ENCODE measurements around the gene HIP1.

GRCh38 chr7:75711656-75712514 lies 26.9 kb downstream of the HIP1 start:
- TF ChIP-seq POLR2A (IDR thresholded peaks at IDR 0.05) (no peak), CTCF (IDR thresholded peaks at IDR 0.05) (no peak), POLR2AphosphoS5 (IDR thresholded peaks at IDR 0.05) (no peak)

All from sigmoid colon (tissue), 4 donors.